Measurements from ENCODE around the gene TLCD5.

DNA sequence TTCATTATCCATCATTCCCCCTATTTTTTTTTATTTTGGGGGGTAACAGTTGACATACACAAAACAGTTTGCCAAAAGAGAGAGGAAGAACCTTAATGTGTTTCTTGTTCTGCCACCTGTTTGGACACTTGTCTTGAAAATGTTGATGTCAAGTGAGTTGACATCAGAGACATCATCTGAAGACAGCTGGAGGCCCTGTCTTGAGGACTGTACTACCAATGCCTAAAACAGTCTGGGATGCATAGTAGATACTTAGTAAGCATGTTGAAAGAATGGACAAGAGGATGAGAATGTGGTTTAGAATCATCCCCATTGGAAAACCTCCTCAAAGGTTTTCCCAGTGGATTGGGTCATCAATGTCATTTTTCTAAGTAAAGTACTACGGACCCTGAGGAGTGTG lies 8.7 kb downstream of the TLCD5 start:
- TF ChIP-seq, protein P1, sequence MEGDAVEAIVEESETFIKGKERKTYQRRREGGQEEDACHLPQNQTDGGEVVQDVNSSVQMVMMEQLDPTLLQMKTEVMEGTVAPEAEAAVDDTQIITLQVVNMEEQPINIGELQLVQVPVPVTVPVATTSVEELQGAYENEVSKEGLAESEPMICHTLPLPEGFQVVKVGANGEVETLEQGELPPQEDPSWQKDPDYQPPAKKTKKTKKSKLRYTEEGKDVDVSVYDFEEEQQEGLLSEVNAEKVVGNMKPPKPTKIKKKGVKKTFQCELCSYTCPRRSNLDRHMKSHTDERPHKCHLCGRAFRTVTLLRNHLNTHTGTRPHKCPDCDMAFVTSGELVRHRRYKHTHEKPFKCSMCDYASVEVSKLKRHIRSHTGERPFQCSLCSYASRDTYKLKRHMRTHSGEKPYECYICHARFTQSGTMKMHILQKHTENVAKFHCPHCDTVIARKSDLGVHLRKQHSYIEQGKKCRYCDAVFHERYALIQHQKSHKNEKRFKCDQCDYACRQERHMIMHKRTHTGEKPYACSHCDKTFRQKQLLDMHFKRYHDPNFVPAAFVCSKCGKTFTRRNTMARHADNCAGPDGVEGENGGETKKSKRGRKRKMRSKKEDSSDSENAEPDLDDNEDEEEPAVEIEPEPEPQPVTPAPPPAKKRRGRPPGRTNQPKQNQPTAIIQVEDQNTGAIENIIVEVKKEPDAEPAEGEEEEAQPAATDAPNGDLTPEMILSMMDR (IDR thresholded peaks at IDR 0.05), result no peak
- no peak for TF ChIP-seq POLR2A (IDR thresholded peaks at IDR 0.05)
